ENCODE results near the gene FAM174B. TPM values are rescaled to one million over a fixed set of nuclear protein-coding genes. Genes with fewer than 3 reads are reported as not detected.

Gene FAM174B
- polyA plus RNA-seq, 1 donor from 2014 or later: 20.1 TPM

DNA sequence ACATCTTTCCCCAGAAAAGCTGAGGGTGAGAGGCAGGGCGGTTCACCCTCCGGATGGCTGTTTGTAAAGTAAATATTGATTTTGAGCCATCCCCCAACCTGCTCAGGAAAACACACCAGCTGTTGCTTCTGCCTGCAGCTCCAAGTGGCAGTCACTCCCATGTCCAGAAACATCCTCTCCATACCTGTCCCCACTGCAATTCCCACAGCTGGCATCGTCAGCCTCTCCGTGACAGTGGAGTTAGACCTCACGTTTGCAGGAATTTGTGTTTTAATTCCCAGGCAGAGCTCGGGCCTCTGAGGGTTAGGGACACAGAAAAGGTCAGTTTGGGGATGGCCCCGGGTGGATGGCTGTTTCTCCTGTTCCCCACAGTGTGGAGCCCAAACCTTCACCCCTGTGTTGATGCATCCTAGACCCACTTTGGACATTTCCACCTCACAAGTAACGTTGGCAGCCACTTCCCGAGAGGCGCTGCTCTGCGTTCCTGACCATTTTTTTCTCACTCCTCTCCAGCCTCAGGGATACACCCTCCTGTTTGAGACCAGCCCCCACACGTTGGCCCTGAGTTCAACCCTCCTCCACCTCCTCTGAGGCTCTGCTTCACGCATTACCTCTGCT is 11.8 kb upstream of the FAM174B start:
- no peak overlapping the region for H3K4me2 ChIP-seq (ENCODE audit: low read length)
- no peak overlapping the region for H3K4me3 ChIP-seq (ENCODE audit: low read length)
- TF ChIP-seq, protein P1, sequence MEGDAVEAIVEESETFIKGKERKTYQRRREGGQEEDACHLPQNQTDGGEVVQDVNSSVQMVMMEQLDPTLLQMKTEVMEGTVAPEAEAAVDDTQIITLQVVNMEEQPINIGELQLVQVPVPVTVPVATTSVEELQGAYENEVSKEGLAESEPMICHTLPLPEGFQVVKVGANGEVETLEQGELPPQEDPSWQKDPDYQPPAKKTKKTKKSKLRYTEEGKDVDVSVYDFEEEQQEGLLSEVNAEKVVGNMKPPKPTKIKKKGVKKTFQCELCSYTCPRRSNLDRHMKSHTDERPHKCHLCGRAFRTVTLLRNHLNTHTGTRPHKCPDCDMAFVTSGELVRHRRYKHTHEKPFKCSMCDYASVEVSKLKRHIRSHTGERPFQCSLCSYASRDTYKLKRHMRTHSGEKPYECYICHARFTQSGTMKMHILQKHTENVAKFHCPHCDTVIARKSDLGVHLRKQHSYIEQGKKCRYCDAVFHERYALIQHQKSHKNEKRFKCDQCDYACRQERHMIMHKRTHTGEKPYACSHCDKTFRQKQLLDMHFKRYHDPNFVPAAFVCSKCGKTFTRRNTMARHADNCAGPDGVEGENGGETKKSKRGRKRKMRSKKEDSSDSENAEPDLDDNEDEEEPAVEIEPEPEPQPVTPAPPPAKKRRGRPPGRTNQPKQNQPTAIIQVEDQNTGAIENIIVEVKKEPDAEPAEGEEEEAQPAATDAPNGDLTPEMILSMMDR (IDR thresholded peaks at IDR 0.05; ENCODE audit: poor library complexity, severe bottlenecking): no peak
- TF ChIP-seq POLR2AphosphoS5 (IDR thresholded peaks at IDR 0.05): no peak
- H3F3A ChIP-seq (ENCODE audit: insufficient read depth, low read length, poor library complexity, severe bottlenecking): no peaks in the 10 kb centered on the region
- H3K79me2 ChIP-seq (replicated peaks; ENCODE audit: insufficient read depth, low read length): no peaks in the 10 kb centered on the region
- no peaks in the 10 kb centered on the region for H3K36me3 ChIP-seq (ENCODE audit: insufficient read depth, low read length)
- H3K27ac ChIP-seq (ENCODE audit: low read length): no peak overlapping the region
- no peak overlapping the region for H3K9ac ChIP-seq (ENCODE audit: low read length)
- H4K20me1 ChIP-seq (ENCODE audit: insufficient read depth): no peaks in the 10 kb centered on the region
- H3K9me2 ChIP-seq (ENCODE audit: insufficient read depth, low read length): no peaks in the 10 kb centered on the region
- no peak overlapping the region for H2AFZ ChIP-seq (ENCODE audit: low read depth, low read length)
- H3K9me3 ChIP-seq (ENCODE audit: low read length): no peaks in the 10 kb centered on the region
- no peaks in the 10 kb centered on the region for H3K27me3 ChIP-seq (ENCODE audit: insufficient read depth, low read depth, low read length)

DNA sequence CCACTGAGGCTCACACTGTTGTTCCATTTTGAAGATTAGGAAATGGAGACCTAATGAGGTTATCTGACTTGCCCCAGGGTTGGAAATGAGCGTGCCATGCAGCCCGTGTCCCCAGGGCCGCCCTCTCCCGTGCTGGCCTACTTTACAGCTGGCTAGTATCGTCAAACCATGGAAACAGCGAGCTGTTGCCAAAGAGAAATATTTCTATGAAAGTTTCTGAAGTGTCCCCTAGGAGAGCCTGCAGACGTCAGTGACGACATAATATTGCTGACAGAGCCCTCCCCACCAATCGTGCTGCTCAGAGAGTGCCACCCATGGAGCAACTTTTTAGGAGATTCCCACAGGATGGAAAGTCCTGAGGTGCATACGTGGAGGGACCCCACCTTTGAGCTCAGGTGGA is 11.2 kb upstream of the FAM174B start:
- TF ChIP-seq MXI1 (conservative IDR thresholded peaks at IDR 0.05; ENCODE audit: poor library complexity, severe bottlenecking) (no peak), POLR2AphosphoS5 (IDR thresholded peaks at IDR 0.05) (no peak), SMC3 (conservative IDR thresholded peaks at IDR 0.05; ENCODE audit: poor library complexity) (no peak), RAD21 (conservative IDR thresholded peaks at IDR 0.05) (no peak)
- TF ChIP-seq, protein P2, sequence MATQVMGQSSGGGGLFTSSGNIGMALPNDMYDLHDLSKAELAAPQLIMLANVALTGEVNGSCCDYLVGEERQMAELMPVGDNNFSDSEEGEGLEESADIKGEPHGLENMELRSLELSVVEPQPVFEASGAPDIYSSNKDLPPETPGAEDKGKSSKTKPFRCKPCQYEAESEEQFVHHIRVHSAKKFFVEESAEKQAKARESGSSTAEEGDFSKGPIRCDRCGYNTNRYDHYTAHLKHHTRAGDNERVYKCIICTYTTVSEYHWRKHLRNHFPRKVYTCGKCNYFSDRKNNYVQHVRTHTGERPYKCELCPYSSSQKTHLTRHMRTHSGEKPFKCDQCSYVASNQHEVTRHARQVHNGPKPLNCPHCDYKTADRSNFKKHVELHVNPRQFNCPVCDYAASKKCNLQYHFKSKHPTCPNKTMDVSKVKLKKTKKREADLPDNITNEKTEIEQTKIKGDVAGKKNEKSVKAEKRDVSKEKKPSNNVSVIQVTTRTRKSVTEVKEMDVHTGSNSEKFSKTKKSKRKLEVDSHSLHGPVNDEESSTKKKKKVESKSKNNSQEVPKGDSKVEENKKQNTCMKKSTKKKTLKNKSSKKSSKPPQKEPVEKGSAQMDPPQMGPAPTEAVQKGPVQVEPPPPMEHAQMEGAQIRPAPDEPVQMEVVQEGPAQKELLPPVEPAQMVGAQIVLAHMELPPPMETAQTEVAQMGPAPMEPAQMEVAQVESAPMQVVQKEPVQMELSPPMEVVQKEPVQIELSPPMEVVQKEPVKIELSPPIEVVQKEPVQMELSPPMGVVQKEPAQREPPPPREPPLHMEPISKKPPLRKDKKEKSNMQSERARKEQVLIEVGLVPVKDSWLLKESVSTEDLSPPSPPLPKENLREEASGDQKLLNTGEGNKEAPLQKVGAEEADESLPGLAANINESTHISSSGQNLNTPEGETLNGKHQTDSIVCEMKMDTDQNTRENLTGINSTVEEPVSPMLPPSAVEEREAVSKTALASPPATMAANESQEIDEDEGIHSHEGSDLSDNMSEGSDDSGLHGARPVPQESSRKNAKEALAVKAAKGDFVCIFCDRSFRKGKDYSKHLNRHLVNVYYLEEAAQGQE (IDR thresholded peaks at IDR 0.05; ENCODE audit: borderline replicate concordance): no peak

DNA sequence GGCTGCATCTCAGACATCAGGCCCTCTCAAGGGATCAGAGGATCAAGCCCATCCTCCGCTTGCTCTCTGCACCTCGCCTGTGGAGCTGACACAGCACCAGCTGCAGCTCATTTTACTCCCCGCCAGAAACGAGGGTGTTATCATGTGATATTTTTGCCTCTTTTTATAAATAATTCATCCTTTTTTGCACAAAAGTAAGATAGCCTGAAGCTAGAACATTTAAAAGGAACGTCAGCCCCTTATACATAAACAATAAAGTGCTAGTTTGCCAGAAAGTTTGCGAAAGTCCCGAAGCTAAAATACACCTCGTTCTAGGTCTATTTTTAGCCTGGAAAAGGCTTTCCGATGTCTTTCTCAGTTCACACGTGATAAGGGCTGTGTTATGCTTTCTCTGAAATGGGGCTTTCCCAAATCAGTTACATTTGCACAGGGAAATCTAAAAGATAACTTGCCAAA is 9.6 kb upstream of the FAM174B start:
- Histone ChIP-seq H3K9ac (ENCODE audit: low read length) (no peak overlapping the region), H3K9me3 (ENCODE audit: low read length) (no peaks in the 10 kb centered on the region), H3K79me2 (replicated peaks; ENCODE audit: insufficient read depth, low read length) (no peaks in the 10 kb centered on the region), H3K4me3 (ENCODE audit: low read length) (no peak overlapping the region), H3F3A (ENCODE audit: insufficient read depth, low read length, poor library complexity, severe bottlenecking) (no peaks in the 10 kb centered on the region), H3K27me3 (ENCODE audit: insufficient read depth, low read depth, low read length) (no peaks in the 10 kb centered on the region), H3K27ac (ENCODE audit: low read length) (no peak overlapping the region), H4K20me1 (ENCODE audit: insufficient read depth) (no peaks in the 10 kb centered on the region), H3K9me2 (ENCODE audit: insufficient read depth, low read length) (no peaks in the 10 kb centered on the region), H3K4me2 (ENCODE audit: low read length) (no peak overlapping the region), H3K36me3 (ENCODE audit: insufficient read depth, low read length) (no peaks in the 10 kb centered on the region), H2AFZ (ENCODE audit: low read depth, low read length) (no peak overlapping the region)
- TF ChIP-seq TAF1 (IDR thresholded peaks at IDR 0.05; ENCODE audit: low read depth) (no peak), RAD21 (conservative IDR thresholded peaks at IDR 0.05) (no peak), POLR2AphosphoS5 (IDR thresholded peaks at IDR 0.05) (no peak), MXI1 (conservative IDR thresholded peaks at IDR 0.05; ENCODE audit: poor library complexity, severe bottlenecking) (no peak), SMC3 (conservative IDR thresholded peaks at IDR 0.05; ENCODE audit: poor library complexity) (no peak), EP300 (conservative IDR thresholded peaks at IDR 0.05; ENCODE audit: poor library complexity, severe bottlenecking) (no peak), EZH2 (IDR thresholded peaks at IDR 0.05; ENCODE audit: borderline replicate concordance, insufficient read depth, low read length, poor library complexity, severe bottlenecking) (no peak)
- TF ChIP-seq, protein P1 (IDR thresholded peaks at IDR 0.05; ENCODE audit: poor library complexity, severe bottlenecking): no peak
- TF ChIP-seq, protein P2 (IDR thresholded peaks at IDR 0.05; ENCODE audit: borderline replicate concordance): no peak

More for the DNA sequence above, 11.2 kb upstream of the FAM174B start:
- Histone ChIP-seq H3K79me2 (replicated peaks; ENCODE audit: insufficient read depth, low read length) (no peaks in the 10 kb centered on the region), H2AFZ (ENCODE audit: low read depth, low read length) (no peak overlapping the region), H3F3A (ENCODE audit: insufficient read depth, low read length, poor library complexity, severe bottlenecking) (no peaks in the 10 kb centered on the region), H4K20me1 (ENCODE audit: insufficient read depth) (no peaks in the 10 kb centered on the region), H3K27ac (ENCODE audit: low read length) (no peak overlapping the region), H3K4me2 (ENCODE audit: low read length) (no peak overlapping the region), H3K9me2 (ENCODE audit: insufficient read depth, low read length) (no peaks in the 10 kb centered on the region), H3K4me3 (ENCODE audit: low read length) (no peak overlapping the region), H3K27me3 (ENCODE audit: insufficient read depth, low read depth, low read length) (no peaks in the 10 kb centered on the region), H3K36me3 (ENCODE audit: insufficient read depth, low read length) (no peaks in the 10 kb centered on the region), H3K9me3 (ENCODE audit: low read length) (no peaks in the 10 kb centered on the region), H3K9ac (ENCODE audit: low read length) (no peak overlapping the region)
